Breast epithelium (tissue), 4 donors: ENCODE data around the gene PTPRN2. TPM values are rescaled to one million over a fixed set of nuclear protein-coding genes. Genes with fewer than 3 reads are reported as not detected.
"Not testable (repeated sequence)": the region's sequence is repeated elsewhere in the genome, so short reads cannot be mapped to it uniquely, and the experiment has no call there.

Source experiments
- DNase-seq, 2 donors: peaks; one replicate each; pipeline ENCODE4 v3.0.0-alpha.2; 2019; ENCODE audit warnings: low spot score in 2 of 2
- H3K27ac ChIP-seq, 2 donors: fragments of 200-600 bp; sonication (generic) in 1 of 2; one replicate each; pipeline ENCODE4 v1.5.1; 2016 to 2019; ENCODE audit warnings: mild to moderate bottlenecking in 1 of 2
- H3K27me3 ChIP-seq, 2 donors: fragments of 200-600 bp; sonication (generic) in 1 of 2; one replicate each; pipeline versions ENCODE4 v1.5.1 to v1.6.0; 2017 to 2019; ENCODE audit warnings: control low read depth in 1 of 2, mild to moderate bottlenecking in 1 of 2
- H3K36me3 ChIP-seq: fragments of 200-600 bp; one replicate; pipeline ENCODE4 v1.5.1; 2019
- H3K4me1 ChIP-seq, 2 donors: fragments of 200-600 bp; sonication (generic); one replicate each; pipeline ENCODE4 v1.5.1; 2016 to 2019; ENCODE audit warnings: control low read depth in 1 of 2
- H3K4me3 ChIP-seq, 3 donors: fragments of 200-600 bp; sonication (generic); 1 replicate in 2 of 3; 2 replicates in 1 of 3; pipeline ENCODE4 v1.5.1; 2016 to 2019; ENCODE audit warnings: mild to moderate bottlenecking in 3 of 3, moderate library complexity in 2 of 3
- H3K9me3 ChIP-seq, 2 donors: fragments of 200-600 bp; sonication (generic) in 1 of 2; one replicate each; pipeline ENCODE4 v1.5.1; 2016 to 2019; ENCODE audit warnings: control low read depth in 1 of 2
- POLR2A ChIP-seq: fragments of 450-650 bp; IDR thresholded peaks from one replicate; pipeline ENCODE4 v1.6.1; 2016; ENCODE audit warnings: antibody characterized with exemption, mild to moderate bottlenecking, moderate library complexity
- POLR2AphosphoS5 ChIP-seq, 3 donors: sonication (generic); formaldehyde crosslinking; IDR thresholded peaks; one replicate each; pipeline ENCODE4 v1.6.1; 2017; ENCODE audit warnings: antibody characterized with exemption in 3 of 3
- intact Hi-C: fragments of 100-400 bp; cut with DNase I; formaldehyde crosslinking; loops from one replicate; pipeline ENCODE4 v1.15.1; 2023; ENCODE audit warnings: low total_unique reads
- total RNA-seq, 3 donors: library from RNA; depleted of rRNA; stranded (reverse); fragments of >200 nt; gene quantifications; one replicate each; pipeline ENCODE4 v1.1.0, GENCODE V29; 2016
- TF ChIP-seq, protein P1 (sequence below), 3 donors: fragments of 450-650 bp; IDR thresholded peaks; one replicate each; pipeline ENCODE4 v1.5.1; 2016 to 2017; ENCODE audit warnings: antibody characterized with exemption in 3 of 3, mild to moderate bottlenecking in 3 of 3, moderate library complexity in 3 of 3

PTPRN2 gene
- total RNA-seq, 3 donors from 2014 or later: 1.6 to 2.2 (median 2.2) TPM

DNA sequence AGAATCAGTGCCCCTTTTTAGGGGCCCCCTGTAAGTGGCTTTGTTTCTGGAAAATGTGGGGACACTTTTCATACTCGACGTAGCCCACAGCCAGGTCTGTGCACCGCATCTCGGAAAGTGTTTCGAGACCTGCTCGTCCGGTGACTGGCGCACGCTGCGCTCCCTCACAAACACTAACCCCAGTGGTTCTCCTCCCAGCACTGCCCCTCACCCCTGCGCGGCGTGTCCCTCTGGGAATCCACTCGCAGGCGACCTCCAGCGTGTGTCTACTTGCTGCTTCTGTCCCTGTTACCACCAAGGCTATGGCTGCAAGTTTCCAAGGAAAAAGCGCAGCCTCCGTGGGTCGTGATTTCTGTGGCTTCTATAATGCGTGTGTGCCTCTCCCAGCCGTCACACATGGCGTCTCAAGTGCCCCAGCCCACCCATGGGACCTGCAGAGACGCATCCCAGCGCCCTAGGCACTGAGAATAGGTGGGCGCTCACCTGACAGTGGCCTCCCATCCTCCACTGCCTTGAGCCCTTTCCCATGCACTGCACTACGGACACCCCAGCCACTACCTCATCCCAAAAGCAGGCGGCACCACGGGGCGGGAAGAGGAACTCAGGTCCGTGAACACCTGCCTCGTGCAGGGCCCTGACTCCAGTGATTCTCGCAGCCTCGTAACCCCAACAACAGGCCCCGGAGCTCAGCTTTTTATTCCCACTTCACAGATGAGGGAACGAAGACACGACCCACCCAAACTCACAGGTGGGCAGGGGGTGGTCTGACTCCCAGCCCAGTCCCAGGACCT lies 49.3 kb downstream of the PTPRN2 start:
- Histone ChIP-seq H3K9me3 (no peaks in the 10 kb centered on the region), H3K4me1 (no peaks in the 10 kb centered on the region), H3K36me3 (no peaks in the 10 kb centered on the region), H3K4me3 (no peak overlapping the region), H3K27ac (no peak overlapping the region), H3K27me3 (peaks cover 0 to 19% of the 10 kb centered on the region in 2 donors)
- intact Hi-C loops: no loop called here
- DNase-seq: no peak
- TF ChIP-seq POLR2AphosphoS5 (IDR thresholded peaks at IDR 0.05) (no peak), POLR2A (no peak)
- TF ChIP-seq, protein P1, sequence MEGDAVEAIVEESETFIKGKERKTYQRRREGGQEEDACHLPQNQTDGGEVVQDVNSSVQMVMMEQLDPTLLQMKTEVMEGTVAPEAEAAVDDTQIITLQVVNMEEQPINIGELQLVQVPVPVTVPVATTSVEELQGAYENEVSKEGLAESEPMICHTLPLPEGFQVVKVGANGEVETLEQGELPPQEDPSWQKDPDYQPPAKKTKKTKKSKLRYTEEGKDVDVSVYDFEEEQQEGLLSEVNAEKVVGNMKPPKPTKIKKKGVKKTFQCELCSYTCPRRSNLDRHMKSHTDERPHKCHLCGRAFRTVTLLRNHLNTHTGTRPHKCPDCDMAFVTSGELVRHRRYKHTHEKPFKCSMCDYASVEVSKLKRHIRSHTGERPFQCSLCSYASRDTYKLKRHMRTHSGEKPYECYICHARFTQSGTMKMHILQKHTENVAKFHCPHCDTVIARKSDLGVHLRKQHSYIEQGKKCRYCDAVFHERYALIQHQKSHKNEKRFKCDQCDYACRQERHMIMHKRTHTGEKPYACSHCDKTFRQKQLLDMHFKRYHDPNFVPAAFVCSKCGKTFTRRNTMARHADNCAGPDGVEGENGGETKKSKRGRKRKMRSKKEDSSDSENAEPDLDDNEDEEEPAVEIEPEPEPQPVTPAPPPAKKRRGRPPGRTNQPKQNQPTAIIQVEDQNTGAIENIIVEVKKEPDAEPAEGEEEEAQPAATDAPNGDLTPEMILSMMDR (IDR thresholded peaks at IDR 0.05): no peak

DNA sequence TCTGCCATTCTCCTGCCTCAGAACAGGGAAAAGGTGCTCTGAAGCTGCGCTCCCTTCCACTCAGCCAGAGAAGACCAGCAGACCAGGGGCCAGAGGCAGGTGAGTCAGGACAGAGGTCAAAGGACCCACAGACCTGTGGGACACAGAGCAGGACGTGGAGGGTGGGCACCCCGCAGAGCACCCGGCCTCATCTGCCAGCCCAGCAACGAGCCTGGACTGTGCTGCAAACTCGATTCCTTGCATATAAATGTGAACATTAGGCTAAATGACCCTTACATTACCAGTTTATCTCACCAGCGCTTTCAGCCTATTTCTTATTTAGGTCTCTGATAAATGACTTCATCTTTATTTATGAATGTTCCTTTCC lies 50.1 kb downstream of the PTPRN2 start:
- peaks cover 0 to 19% of the 10 kb centered on the region in 2 donors for H3K27me3 ChIP-seq
- no peaks in the 10 kb centered on the region for H3K9me3 ChIP-seq
- H3K4me1 ChIP-seq: no peaks in the 10 kb centered on the region
- intact Hi-C loops: no loop called here
- no peaks in the 10 kb centered on the region for H3K36me3 ChIP-seq
- no peak overlapping the region for H3K27ac ChIP-seq
- H3K4me3 ChIP-seq: no peak overlapping the region
- TF ChIP-seq, protein P1 (IDR thresholded peaks at IDR 0.05): no peak
- no peak for TF ChIP-seq POLR2A
- TF ChIP-seq POLR2AphosphoS5 (IDR thresholded peaks at IDR 0.05): no peak
- no peak for DNase-seq

- no peak for DNase-seq
- TF ChIP-seq, protein P1 (IDR thresholded peaks at IDR 0.05): no peak
- TF ChIP-seq POLR2A (no peak), POLR2AphosphoS5 (IDR thresholded peaks at IDR 0.05) (no peak)
- Histone ChIP-seq H3K27me3 (peaks cover 0 to 19% of the 10 kb centered on the region in 2 donors), H3K27ac (no peak overlapping the region), H3K4me3 (no peak overlapping the region), H3K4me1 (no peaks in the 10 kb centered on the region), H3K9me3 (no peaks in the 10 kb centered on the region), H3K36me3 (no peaks in the 10 kb centered on the region)
- intact Hi-C loops: no loop called here
These were observed 50.6 kb downstream of the PTPRN2 start for GRCh38 chr7:158536871-158537515.

DNA sequence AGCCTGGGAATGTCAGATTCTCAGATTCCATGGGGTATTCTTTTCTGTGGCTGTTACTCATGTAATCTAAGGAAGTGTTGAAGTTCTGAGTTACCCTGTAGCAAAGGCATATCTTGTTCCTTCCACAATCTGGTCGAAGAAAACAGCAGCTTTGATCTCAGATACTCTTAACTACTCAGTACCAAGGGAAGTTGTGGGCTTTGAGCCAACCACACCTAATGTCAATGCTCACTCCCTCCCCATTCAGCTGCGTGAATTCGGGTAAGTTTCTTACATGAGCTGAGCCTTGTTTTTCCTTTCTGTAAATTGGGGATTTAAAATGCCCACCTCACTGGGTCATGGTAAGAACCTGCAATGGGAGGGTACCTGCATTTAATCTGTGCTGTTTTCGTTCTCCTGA lies 52.5 kb downstream of the PTPRN2 start:
- Histone ChIP-seq H3K27ac (no peak overlapping the region), H3K27me3 (peaks cover 0 to 19% of the 10 kb centered on the region in 2 donors), H3K36me3 (no peaks in the 10 kb centered on the region), H3K4me1 (no peaks in the 10 kb centered on the region), H3K9me3 (no peaks in the 10 kb centered on the region), H3K4me3 (no peak overlapping the region)
- intact Hi-C loops: no loop called here
- DNase-seq: no peak
- TF ChIP-seq POLR2AphosphoS5 (IDR thresholded peaks at IDR 0.05): no peak
- TF ChIP-seq, protein P1 (IDR thresholded peaks at IDR 0.05): no peak
- no peak for TF ChIP-seq POLR2A

DNA sequence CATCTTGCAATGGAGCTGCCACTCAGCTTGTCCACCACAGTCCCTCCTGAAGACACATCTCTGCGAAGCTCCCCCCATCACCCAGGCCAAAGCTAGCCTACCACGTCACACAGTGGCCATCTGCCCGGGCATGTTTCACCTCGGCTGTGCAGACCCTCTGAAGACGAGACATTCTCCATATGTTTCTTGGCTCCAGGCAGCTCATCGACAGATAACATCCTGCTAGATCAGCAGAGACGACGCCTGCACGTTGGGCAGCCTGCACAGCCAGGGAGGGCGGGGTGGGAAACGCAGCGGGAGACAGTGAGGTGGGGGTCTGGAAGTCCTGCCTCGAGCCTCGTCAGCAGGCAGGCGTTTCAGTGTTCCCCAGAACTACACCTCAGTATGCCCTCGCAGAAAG lies 53.0 kb downstream of the PTPRN2 start:
- Histone ChIP-seq H3K27ac (no peak overlapping the region), H3K4me1 (no peaks in the 10 kb centered on the region), H3K9me3 (no peaks in the 10 kb centered on the region), H3K4me3 (no peak overlapping the region), H3K27me3 (peaks cover 0 to 19% of the 10 kb centered on the region in 2 donors), H3K36me3 (no peaks in the 10 kb centered on the region)
- intact Hi-C loops: no loop called here
- TF ChIP-seq POLR2AphosphoS5 (IDR thresholded peaks at IDR 0.05): no peak
- DNase-seq: no peak

DNA sequence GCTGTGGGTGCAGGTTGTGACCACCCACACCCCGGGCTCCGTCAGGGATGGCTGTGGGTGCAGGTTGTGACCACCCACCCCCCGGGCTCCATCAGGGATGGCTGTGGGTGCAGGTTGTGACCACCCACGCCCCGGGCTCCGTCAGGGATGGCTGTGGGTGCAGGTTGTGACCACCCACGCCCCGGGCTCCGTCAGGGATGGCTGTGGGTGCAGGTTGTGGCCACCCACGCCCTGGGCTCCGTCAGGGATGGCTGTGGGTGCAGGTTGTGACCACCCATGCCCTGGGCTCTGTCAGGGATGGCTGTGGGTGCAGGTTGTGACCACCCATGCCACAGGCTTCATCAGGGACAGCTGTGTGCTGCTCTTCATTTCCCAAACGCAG lies 53.5 kb downstream of the PTPRN2 start:
- H3K9me3 ChIP-seq, H3K27ac ChIP-seq, intact Hi-C loops, H3K36me3 ChIP-seq, DNase-seq, H3K4me3 ChIP-seq, H3K4me1 ChIP-seq: not testable (repeated sequence)
- peaks cover 0 to 19% of the 10 kb centered on the region in 2 donors for H3K27me3 ChIP-seq
